DOHH2 (cell line): ENCODE measurements around the gene SMC1B.

Experiments
- CTCF ChIP-seq: fragments of 200-600 bp; sonication (generic); IDR thresholded peaks from one replicate; pipeline ENCODE4 v1.5.1; 2014; ENCODE audit warnings: antibody characterized with exemption, mild to moderate bottlenecking, low read depth, low read length; ENCODE audit not compliant: poor library complexity, severe bottlenecking
- EZH2phosphoT487 ChIP-seq: fragments of 200-600 bp; sonication (generic); IDR thresholded peaks from 2 replicates; pipeline ENCODE4 v1.6.1; 2017; ENCODE audit warnings: borderline replicate concordance, mild to moderate bottlenecking, antibody characterized with exemption, low read length, moderate library complexity, mixed read lengths

GRCh38 chr22:45316796-45317526, 96.4 kb downstream of the SMC1B start:
- no peak for TF ChIP-seq CTCF
- no peak for TF ChIP-seq EZH2phosphoT487
